IMR-90 (cell line): ENCODE measurements around the gene LMO2. TPM values are rescaled to one million over a fixed set of nuclear protein-coding genes. Genes with fewer than 3 reads are reported as not detected.

Experiments
- ATAC-seq: fragments of 200-7000 bp; cut with Tn5 transposase; 2 replicates; pipeline ENCODE4 v1.9.1; 2020; ENCODE audit warnings: low read depth, mild to moderate bottlenecking, moderate library complexity
- BruUV-seq: library from RNA; stranded (reverse); fragments of 400-500 nt; replicated peaks from 2 replicates; lab custom pipeline; 2021; lab: Mats Ljungman, UMichigan
- CTCF ChIA-PET: fragments of 300-600 bp; formaldehyde crosslinking; extraction: SDS; loops from one replicate; lab custom pipeline; 2021; ENCODE audit warnings: antibody characterized with exemption; lab: Yijun Ruan, JAX
- POLR2A ChIA-PET: fragments of 300-600 bp; sonication (Branson Sonifier 250); formaldehyde crosslinking; loops from one replicate; lab custom pipeline; 2022; ENCODE audit warnings: antibody characterized with exemption; ENCODE audit not compliant: unreplicated experiment; lab: Charles Lee
- DNase-seq: peaks from one replicate; pipeline ENCODE4 v3.0.0; 2013
- H2AFZ ChIP-seq: replicated peaks from 2 replicates; pipeline ENCODE3; 2013; ENCODE audit warnings: low read length, mild to moderate bottlenecking; ENCODE audit not compliant: poor library complexity
- H2AK5ac ChIP-seq: 2 replicates; pipeline ENCODE4 v1.6.1; 2013; ENCODE audit warnings: low read depth, low read length, inconsistent platforms
- H2AK9ac ChIP-seq: replicated peaks from 2 replicates; pipeline ENCODE3; 2013; ENCODE audit warnings: mild to moderate bottlenecking, low read depth, low read length, moderate library complexity; ENCODE audit not compliant: poor library complexity
- H2BK120ac ChIP-seq: 2 replicates; pipeline ENCODE4 v1.6.1; 2013; ENCODE audit warnings: low read depth, low read length, inconsistent platforms
- H2BK15ac ChIP-seq: 3 replicates; pipeline ENCODE4 v1.6.1; 2013; ENCODE audit warnings: low read depth, low read length, inconsistent platforms
- H2BK20ac ChIP-seq: 2 replicates; pipeline ENCODE4 v1.6.1; 2013; ENCODE audit warnings: low read depth, mild to moderate bottlenecking, inconsistent platforms, low read length, moderate library complexity
- H2BK5ac ChIP-seq: 2 replicates; pipeline ENCODE4 v1.6.1; 2013; ENCODE audit warnings: mild to moderate bottlenecking, low read depth, low read length, inconsistent platforms; ENCODE audit not compliant: poor library complexity, severe bottlenecking
- H3K14ac ChIP-seq: replicated peaks from 2 replicates; pipeline ENCODE4 v1.6.1; 2013; ENCODE audit warnings: low read depth, low read length, inconsistent platforms
- H3K18ac ChIP-seq: 2 replicates; pipeline ENCODE4 v1.6.1; 2013; ENCODE audit warnings: low read depth, low read length, control low read depth
- H3K23ac ChIP-seq: 2 replicates; pipeline ENCODE4 v1.6.1; 2013; ENCODE audit warnings: low read depth, low read length, inconsistent platforms
- H3K27ac ChIP-seq: 2 replicates; pipeline ENCODE4 v1.5.1; 2013; ENCODE audit warnings: mild to moderate bottlenecking, control low read depth, low read length; ENCODE audit not compliant: insufficient read depth
- H3K27me3 ChIP-seq: 2 replicates; pipeline ENCODE4 v1.6.1; 2013; ENCODE audit warnings: low read length; ENCODE audit not compliant: control insufficient read depth, insufficient read depth
- H3K36me3 ChIP-seq: 2 replicates; pipeline ENCODE4 v1.6.1; 2013; ENCODE audit warnings: low read length, mixed read lengths; ENCODE audit not compliant: control insufficient read depth, insufficient read depth
- H3K4ac ChIP-seq: 2 replicates; pipeline ENCODE4 v1.6.1; 2013; ENCODE audit warnings: low read depth, low read length, inconsistent platforms
- H3K4me1 ChIP-seq: 2 replicates; pipeline ENCODE4 v1.6.1; 2013; ENCODE audit warnings: low read length, mixed read lengths; ENCODE audit not compliant: control insufficient read depth, insufficient read depth
- H3K4me2 ChIP-seq: 2 replicates; pipeline ENCODE4 v1.6.1; 2013; ENCODE audit warnings: low read depth, mild to moderate bottlenecking, control low read depth, low read length, moderate library complexity
- H3K4me3 ChIP-seq: 2 replicates; pipeline ENCODE4 v1.5.1; 2013; ENCODE audit warnings: low read depth, mild to moderate bottlenecking, control low read depth, low read length, moderate library complexity; ENCODE audit not compliant: insufficient read depth
- H3K56ac ChIP-seq: 2 replicates; pipeline ENCODE4 v1.6.1; 2013; ENCODE audit warnings: low read length, inconsistent platforms; ENCODE audit not compliant: insufficient read depth; ENCODE audit errors: extremely low read depth
- H3K79me1 ChIP-seq, 2 experiments: 2 replicates each; pipeline ENCODE4 v1.6.1; 2013; ENCODE audit warnings: low read length in 2 of 2, inconsistent platforms in 1 of 2, low read depth in 1 of 2
- H3K9ac ChIP-seq: 2 replicates; pipeline ENCODE4 v1.6.1; 2013; ENCODE audit warnings: low read depth, low read length, control low read depth
- H3K9me1 ChIP-seq: 2 replicates; pipeline ENCODE4 v1.6.1; 2013; ENCODE audit warnings: low read length, inconsistent platforms; ENCODE audit not compliant: insufficient read depth
- H3K9me3 ChIP-seq: 2 replicates; pipeline ENCODE4 v1.6.1; 2013; ENCODE audit warnings: low read length; ENCODE audit not compliant: control insufficient read depth, insufficient read depth
- H4K20me1 ChIP-seq: 2 replicates; pipeline ENCODE4 v1.6.1; 2013; ENCODE audit warnings: low read length, inconsistent platforms; ENCODE audit not compliant: insufficient read depth
- H4K5ac ChIP-seq: 2 replicates; pipeline ENCODE4 v1.6.1; 2013; ENCODE audit warnings: mild to moderate bottlenecking, low read depth, low read length, control low read depth
- H4K8ac ChIP-seq, 2 experiments: 2 replicates each; pipeline ENCODE4 v1.6.1; 2013; ENCODE audit warnings: low read depth in 2 of 2, low read length in 2 of 2, control low read depth in 1 of 2, inconsistent platforms in 1 of 2
- H4K91ac ChIP-seq: 2 replicates; pipeline ENCODE4 v1.6.1; 2013; ENCODE audit warnings: low read depth, low read length, inconsistent platforms; ENCODE audit not compliant: insufficient read depth
- BHLHE40 ChIP-seq: fragments of 150-350 bp; IDR thresholded peaks from 2 replicates; pipeline ENCODE4 v1.6.1; 2016; ENCODE audit warnings: mild to moderate bottlenecking, low read depth, low read length
- CEBPB ChIP-seq: IDR thresholded peaks from 2 replicates; pipeline ENCODE4 v1.6.1; 2012; ENCODE audit warnings: low read depth, low read length, improper control_type of control experiment
- FOS ChIP-seq: fragments of 150-350 bp; IDR thresholded peaks from 2 replicates; pipeline ENCODE4 v1.6.1; 2016; ENCODE audit warnings: low read depth, low read length
- MAFK ChIP-seq: IDR thresholded peaks from 2 replicates; pipeline ENCODE4 v1.6.1; 2012; ENCODE audit warnings: low read depth, low read length, improper control_type of control experiment
- MAZ ChIP-seq: IDR thresholded peaks from 2 replicates; pipeline ENCODE4 v1.6.1; 2012; ENCODE audit warnings: low read depth, mild to moderate bottlenecking, low read length, improper control_type of control experiment, moderate library complexity, borderline replicate concordance
- MXI1 ChIP-seq: IDR thresholded peaks from 2 replicates; pipeline ENCODE4 v1.6.1; 2012; ENCODE audit warnings: low read depth, mild to moderate bottlenecking, low read length, moderate library complexity, borderline replicate concordance
- NFE2L2 ChIP-seq: fragments of 150-350 bp; IDR thresholded peaks from 2 replicates; pipeline ENCODE4 v1.6.1; 2016; ENCODE audit warnings: low read depth, mild to moderate bottlenecking, low read length
- POLR2A ChIP-seq: IDR thresholded peaks from 2 replicates; pipeline ENCODE4 v1.6.1; 2012; ENCODE audit warnings: mild to moderate bottlenecking, low read depth, low read length
- RAD21 ChIP-seq: IDR thresholded peaks from 2 replicates; pipeline ENCODE4 v1.6.1; 2012; ENCODE audit warnings: low read length, improper control_type of control experiment
- RCOR1 ChIP-seq: IDR thresholded peaks from 2 replicates; pipeline ENCODE4 v1.6.1; 2012; ENCODE audit warnings: mild to moderate bottlenecking, low read length, improper control_type of control experiment; ENCODE audit not compliant: insufficient replicate concordance
- RFX5 ChIP-seq: IDR thresholded peaks from 2 replicates; pipeline ENCODE4 v1.8.0; 2012; ENCODE audit warnings: low read depth, mild to moderate bottlenecking, low read length, moderate library complexity
- WGBS, 2 experiments: methylation state at CpG; one replicate each; pipeline versions ENCODE4 v1.1.5 to v1.1.7; 2013; ENCODE audit warnings: missing lambda C conversion rate in 2 of 2; ENCODE audit not compliant: insufficient read length in 1 of 2; ENCODE audit errors: extremely low coverage in 2 of 2; 5-methylcytosine and 5-hydroxymethylcytosine counted together
- dilution Hi-C: fragments of 300-500 bp; cut with HindIII; formaldehyde crosslinking; loops from one replicate; pipeline ENCODE4 v1.14.3; 2018; ENCODE audit warnings: low sequenced_read_pairs; ENCODE audit not compliant: unreplicated experiment
- in situ Hi-C: fragments of 300-500 bp; cut with MboI; formaldehyde crosslinking; loops from 3 replicates; pipeline ENCODE4 v1.14.3; 2019; ENCODE audit warnings: low sequenced_read_pairs, inconsistent platforms, mixed read lengths
- intact Hi-C: fragments of 100-400 bp; cut with micrococcal nuclease; formaldehyde crosslinking; loops from 2 replicates; pipeline ENCODE4 v1.10.0; 2022
- polyA plus RNA-seq, 3 experiments: library from polyadenylated mRNA; depleted of rRNA; stranded (reverse); fragments of >200 nt; gene quantifications; 2 replicates each; pipeline ENCODE4 v1.2.3, GENCODE V29; 2012; ENCODE audit warnings: low replicate concordance in 1 of 3
- total RNA-seq: library from RNA; depleted of rRNA; stranded (reverse); fragments of >200 nt; gene quantifications from 2 replicates; pipeline ENCODE4 v1.2.3, GENCODE V29; 2012
- TF ChIP-seq, protein P1 (sequence below): fragments of 150-350 bp; IDR thresholded peaks from 2 replicates; pipeline ENCODE4 v1.6.1; 2016; ENCODE audit warnings: low read depth, mild to moderate bottlenecking, low read length, moderate library complexity, borderline replicate concordance
- TF ChIP-seq, protein P2 (sequence below): conservative IDR thresholded peaks from 2 replicates; pipeline ENCODE4 v1.5.1; 2012; ENCODE audit warnings: mild to moderate bottlenecking, low read depth, low read length, improper control_type of control experiment
- TF ChIP-seq, protein P3 (sequence below): fragments of 150-350 bp; IDR thresholded peaks from 2 replicates; pipeline ENCODE4 v1.6.1; 2017; ENCODE audit warnings: mild to moderate bottlenecking, antibody characterized with exemption, low read length, low read depth

Gene LMO2
- total and polyA plus RNA-seq, 2 of the 4 experiments (the other 2 are of a cell fraction) = not detected

DNA sequence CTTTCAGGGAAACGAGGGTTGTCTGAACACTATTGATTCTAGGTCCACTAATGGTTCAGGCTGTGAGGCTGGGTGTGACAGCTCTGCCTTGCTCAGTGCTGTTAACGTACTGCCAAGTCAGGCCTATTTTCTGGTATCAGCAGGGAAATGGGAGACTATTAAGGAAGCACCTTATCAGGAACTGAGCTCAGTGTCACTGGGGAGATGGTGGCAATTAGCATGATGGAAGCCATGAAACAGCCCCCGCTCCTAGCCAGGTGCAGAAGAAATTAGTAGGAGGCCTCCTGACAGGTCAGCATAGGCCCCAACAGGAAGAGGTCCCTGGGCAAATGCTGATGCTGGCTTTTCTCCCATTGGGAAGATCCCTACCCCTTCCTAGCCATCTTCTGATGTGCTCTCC, 42.6 kb upstream of the LMO2 start:
- Histone ChIP-seq H3K9me3 (peaks cover 3% of the 10 kb centered on the region), H4K8ac (no peak overlapping the region), H2AFZ (no peak overlapping the region), H3K27ac (no peak overlapping the region), H2BK20ac (no peak overlapping the region), H3K4ac (no peak overlapping the region), H3K9ac (no peak overlapping the region), H2AK9ac (no peak overlapping the region), H3K4me3 (no peak overlapping the region), H3K79me1 (no peaks in the 10 kb centered on the region), H3K4me2 (no peak overlapping the region), H3K23ac (no peak overlapping the region), H2BK15ac (no peak overlapping the region), H4K91ac (no peak overlapping the region), H3K56ac (no peak overlapping the region), H3K36me3 (no peaks in the 10 kb centered on the region), H3K18ac (no peak overlapping the region), H3K9me1 (no peaks in the 10 kb centered on the region), H3K27me3 (peaks cover 9% of the 10 kb centered on the region), H3K4me1 (peaks cover 6% of the 10 kb centered on the region), H4K5ac (no peak overlapping the region), H2BK120ac (no peak overlapping the region), H3K14ac (no peak overlapping the region), H2AK5ac (no peak overlapping the region), H2BK5ac (no peak overlapping the region), H4K20me1 (no peaks in the 10 kb centered on the region)
- intact Hi-C loops = no loop called here
- ChIA-PET CTCF (no interaction called here), POLR2A (no interaction called here)
- TF ChIP-seq CEBPB = no peak
- TF ChIP-seq, protein P1, sequence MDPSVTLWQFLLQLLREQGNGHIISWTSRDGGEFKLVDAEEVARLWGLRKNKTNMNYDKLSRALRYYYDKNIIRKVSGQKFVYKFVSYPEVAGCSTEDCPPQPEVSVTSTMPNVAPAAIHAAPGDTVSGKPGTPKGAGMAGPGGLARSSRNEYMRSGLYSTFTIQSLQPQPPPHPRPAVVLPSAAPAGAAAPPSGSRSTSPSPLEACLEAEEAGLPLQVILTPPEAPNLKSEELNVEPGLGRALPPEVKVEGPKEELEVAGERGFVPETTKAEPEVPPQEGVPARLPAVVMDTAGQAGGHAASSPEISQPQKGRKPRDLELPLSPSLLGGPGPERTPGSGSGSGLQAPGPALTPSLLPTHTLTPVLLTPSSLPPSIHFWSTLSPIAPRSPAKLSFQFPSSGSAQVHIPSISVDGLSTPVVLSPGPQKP = no peak
- no peak for TF ChIP-seq RAD21
- no peak for TF ChIP-seq MAZ
- TF ChIP-seq, protein P2, sequence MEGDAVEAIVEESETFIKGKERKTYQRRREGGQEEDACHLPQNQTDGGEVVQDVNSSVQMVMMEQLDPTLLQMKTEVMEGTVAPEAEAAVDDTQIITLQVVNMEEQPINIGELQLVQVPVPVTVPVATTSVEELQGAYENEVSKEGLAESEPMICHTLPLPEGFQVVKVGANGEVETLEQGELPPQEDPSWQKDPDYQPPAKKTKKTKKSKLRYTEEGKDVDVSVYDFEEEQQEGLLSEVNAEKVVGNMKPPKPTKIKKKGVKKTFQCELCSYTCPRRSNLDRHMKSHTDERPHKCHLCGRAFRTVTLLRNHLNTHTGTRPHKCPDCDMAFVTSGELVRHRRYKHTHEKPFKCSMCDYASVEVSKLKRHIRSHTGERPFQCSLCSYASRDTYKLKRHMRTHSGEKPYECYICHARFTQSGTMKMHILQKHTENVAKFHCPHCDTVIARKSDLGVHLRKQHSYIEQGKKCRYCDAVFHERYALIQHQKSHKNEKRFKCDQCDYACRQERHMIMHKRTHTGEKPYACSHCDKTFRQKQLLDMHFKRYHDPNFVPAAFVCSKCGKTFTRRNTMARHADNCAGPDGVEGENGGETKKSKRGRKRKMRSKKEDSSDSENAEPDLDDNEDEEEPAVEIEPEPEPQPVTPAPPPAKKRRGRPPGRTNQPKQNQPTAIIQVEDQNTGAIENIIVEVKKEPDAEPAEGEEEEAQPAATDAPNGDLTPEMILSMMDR = no peak
- TF ChIP-seq FOS = no peak
- no peak for TF ChIP-seq RFX5
- TF ChIP-seq POLR2A = no peak
- no peak for TF ChIP-seq RCOR1
- no peak for TF ChIP-seq NFE2L2
- no peak for TF ChIP-seq MXI1
- TF ChIP-seq MAFK = no peak
- no peak for TF ChIP-seq BHLHE40
- TF ChIP-seq, protein P3, sequence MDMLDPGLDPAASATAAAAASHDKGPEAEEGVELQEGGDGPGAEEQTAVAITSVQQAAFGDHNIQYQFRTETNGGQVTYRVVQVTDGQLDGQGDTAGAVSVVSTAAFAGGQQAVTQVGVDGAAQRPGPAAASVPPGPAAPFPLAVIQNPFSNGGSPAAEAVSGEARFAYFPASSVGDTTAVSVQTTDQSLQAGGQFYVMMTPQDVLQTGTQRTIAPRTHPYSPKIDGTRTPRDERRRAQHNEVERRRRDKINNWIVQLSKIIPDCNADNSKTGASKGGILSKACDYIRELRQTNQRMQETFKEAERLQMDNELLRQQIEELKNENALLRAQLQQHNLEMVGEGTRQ = no peak
- WGBS, 2 experiments = 100% methylated on average over 1 of the region's 3 CpGs; no CpG with 5 or more reads in 1 of the 2 experiments
- in situ Hi-C loops = no loop called here
- DNase-seq (no peak), ATAC-seq (no peak)
- no TSS peak for BruUV-seq
- dilution Hi-C loops = no loop called here
